Suppressor macrophage (primary cell): ENCODE measurements around the gene GCDH.
A peak's percentile ranks its signal among the peaks of the same experiment; 100 is the strongest.
"Not testable (repeated sequence)": the region's sequence is repeated elsewhere in the genome, so short reads cannot be mapped to it uniquely, and the experiment has no call there.

Experiments used
- DNase-seq, 4 experiments: peaks; one replicate each; pipeline ENCODE4 v3.0.0-alpha.2; 2020 to 2022

The GCDH gene

DNA sequence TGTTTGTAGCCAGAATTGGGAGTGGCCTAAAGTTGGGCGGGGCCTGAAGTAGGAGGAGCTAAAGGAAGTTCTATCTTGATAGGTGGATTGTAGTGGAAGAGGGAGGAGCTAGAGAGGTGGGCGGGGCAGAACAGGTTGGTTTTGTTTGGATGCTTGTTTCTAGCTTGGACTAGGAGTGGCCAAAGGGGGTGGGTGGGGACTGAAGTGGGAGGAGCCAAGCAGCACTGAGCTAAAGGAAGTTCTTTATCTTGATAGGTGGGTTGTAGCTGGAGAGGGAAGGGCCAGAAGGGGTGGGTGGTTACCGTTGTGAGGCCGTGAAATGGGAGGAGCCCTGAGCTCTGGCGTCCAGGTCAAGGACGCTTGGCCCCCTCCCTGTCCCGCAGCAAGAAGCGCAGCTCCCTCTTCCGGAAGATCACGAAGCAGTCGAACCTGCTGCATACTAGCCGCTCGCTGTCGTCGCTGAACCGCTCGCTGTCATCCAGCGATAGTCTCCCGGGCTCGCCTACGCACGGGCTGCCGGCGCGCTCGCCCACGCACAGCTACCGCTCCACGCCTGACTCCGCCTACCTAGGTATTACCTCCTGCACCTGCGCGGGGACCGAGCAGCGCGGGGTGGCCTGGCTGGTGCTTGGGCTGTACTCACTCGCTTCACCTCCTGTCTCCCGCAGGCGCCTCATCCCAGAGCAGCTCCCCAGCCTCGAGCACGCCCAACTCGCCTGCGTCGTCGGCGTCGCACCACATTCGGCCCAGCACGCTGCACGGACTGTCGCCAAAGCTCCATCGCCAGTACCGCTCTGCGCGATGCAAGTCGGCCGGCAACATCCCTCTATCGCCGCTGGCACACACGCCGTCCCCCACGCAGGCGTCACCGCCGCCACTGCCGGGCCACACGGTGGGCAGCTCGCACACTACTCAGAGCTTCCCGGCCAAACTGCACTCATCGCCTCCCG, 17.7 kb upstream of the GCDH start:
- peak; percentile 35 to 58 (median 44) for DNase-seq

DNA sequence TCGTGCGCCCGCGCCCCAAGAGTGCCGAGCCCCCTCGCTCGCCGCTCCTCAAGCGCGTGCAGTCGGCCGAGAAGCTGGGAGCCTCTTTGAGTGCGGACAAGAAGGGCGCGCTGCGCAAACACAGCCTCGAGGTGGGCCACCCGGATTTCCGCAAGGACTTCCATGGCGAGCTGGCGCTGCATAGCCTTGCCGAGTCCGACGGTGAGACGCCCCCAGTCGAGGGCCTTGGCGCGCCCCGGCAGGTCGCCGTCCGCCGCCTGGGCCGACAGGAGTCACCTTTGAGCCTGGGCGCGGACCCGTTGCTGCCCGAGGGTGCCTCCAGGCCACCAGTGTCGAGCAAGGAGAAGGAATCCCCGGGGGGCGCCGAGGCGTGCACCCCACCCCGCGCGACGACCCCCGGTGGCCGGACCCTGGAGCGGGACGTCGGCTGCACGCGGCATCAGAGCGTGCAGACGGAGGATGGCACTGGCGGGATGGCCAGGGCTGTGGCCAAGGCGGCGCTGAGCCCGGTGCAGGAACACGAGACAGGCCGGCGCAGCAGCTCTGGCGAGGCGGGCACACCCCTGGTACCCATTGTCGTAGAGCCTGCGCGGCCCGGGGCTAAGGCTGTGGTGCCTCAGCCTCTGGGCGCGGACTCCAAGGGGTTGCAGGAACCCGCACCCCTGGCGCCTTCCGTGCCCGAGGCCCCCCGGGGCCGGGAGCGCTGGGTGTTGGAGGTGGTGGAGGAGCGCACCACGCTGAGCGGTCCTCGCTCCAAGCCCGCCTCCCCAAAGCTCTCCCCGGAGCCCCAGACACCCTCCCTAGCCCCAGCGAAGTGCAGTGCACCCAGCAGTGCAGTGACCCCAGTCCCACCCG, 16.8 kb upstream of the GCDH start:
- DNase-seq: no peak

DNA sequence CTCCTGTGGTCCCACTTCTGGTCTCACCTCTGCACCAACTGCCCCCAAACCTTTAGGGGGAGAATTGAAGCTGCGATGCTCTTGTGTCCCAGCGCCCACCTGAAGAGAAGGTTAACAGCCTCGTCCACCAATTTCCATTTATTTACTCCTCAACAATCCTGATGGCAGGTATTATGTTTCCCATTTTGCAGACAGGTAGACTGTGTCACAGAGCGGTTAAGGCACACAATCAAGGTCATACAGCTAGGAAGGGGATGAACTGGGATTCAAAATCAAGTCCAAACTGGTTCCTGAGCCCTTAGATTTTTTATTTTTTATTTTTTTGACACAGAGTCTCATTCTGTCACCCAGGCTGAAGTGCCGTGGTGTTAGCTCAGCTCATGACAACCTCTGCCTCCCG, 15.9 kb upstream of the GCDH start:
- DNase-seq: no peak

DNA sequence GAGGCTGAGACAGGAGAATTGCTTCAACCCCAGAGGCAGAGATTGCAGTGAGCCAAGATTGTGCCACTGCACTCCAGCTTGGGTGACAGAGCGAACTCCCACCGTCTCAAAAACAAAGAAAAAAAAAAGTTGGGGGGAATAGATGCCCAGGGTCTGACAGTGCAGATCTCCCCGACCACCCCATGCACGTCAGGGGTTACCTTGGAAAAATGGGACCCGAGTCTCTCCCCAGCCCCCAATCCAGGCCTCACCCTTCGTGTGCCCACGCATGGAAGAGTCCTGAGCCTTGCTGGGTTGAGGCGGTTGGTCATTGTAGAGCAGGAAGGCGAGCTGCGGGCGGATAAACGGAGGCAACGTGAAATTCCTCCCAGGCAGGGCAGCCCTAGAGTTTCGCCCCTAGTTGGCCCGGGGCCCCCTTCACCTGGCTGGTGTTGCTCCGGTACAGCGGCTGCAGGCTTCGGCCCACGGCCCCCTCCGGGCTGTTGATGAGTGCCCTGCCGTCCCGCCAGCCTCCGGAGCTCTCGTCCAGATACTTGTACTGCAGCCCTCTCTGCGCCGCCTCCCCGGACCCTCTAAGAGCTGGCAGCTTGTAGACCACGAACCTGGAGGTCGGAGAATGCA, 10.3 kb upstream of the GCDH start:
- peak in 3 of 4 experiments; percentile 28 to 58 (median 46) for DNase-seq

DNA sequence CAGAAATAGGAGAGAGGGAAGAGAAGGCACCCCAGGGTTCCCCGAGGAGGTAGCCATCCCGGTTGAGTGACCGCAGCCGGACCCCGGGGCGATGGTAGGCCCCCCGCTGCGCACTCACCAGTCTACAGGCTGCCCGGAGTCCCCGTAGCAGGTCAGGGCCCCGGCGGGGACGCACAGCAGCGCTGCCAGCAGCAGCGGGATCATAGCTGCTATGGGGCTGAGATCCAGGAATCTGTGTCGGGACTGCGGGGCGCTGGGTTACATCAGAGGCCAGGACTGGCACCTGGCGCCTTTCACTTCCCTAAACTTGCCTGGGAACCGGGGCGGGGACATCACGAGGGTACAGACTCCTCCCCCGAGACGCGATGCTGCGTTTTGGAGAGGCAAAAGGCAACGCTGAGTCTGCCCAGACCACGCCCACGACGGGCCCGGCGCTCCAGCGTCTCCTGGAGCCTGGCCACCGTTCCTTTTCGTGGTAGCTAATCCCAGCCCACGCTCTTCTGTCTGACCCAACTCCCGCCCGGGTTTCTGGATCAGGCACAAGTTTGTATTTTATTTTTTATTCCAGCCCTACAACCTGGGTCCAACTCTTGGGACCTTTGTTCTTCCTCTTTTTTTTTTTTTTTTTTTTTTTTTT, 9.7 kb upstream of the GCDH start, which contains the start of gene DNASE2:
DNASE2 (minus strand) TSS at position 278 of the 637 bp plus-strand sequence; CDS start at position 204, 74 bp downstream.
- peak; percentile 97 to 99 (median 98) for DNase-seq

DNA sequence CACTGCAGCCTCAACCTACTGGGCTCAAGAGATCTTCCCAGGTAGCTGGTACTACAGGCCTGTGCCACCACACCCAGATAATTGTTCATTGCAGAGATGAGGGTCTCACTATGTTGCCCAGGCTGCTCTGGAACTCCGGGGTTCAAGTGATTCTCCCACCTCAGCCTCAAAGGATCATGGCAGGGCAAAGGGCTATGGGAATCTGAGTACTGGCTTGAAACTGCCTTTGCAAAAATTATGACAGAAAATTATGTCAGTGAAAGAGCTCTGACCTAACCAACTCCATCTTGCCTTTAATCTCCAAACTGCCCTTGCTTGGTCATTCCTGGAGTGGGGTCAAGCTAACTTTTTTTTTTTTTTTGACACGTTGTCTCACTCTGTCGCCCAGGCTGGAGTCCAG, 8.4 kb upstream of the GCDH start:
- DNase-seq: no peak

DNA sequence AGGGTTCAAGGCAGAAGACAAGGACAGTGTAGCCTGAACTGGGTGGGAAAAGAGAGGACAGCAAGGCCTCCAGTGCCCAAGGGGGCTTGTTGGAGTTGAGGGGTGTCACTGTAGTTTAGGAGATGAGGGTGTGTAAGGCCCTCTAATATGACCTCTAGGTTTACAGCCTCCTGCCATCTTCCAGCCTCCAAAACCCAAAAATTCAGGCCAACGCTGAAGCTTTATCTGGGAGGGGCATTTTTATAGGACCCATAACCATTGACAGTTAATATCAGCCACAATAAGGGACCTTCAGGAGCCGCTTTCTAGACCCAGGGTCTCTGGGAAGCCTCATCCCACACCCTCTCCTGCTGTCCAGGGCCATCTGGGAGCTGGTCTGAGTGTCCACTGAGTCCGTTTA, 6.8 kb upstream of the GCDH start:
- no peak for DNase-seq

DNA sequence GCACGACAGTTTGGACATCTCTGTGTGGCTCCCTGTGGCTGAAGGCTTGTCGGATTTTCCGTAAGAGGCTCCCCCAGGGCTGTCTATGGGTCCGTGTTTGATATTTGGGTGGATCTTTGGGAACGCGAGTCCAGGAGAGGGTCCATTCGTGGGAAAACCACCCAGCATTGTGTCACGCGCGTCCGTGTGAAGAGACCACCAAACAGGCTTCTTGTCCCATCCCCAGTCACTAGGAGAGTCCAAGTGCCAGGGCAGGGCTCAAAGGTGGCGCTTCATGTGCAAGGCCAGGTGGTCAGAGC, 6.4 kb upstream of the GCDH start:
- DNase-seq: no peak

DNA sequence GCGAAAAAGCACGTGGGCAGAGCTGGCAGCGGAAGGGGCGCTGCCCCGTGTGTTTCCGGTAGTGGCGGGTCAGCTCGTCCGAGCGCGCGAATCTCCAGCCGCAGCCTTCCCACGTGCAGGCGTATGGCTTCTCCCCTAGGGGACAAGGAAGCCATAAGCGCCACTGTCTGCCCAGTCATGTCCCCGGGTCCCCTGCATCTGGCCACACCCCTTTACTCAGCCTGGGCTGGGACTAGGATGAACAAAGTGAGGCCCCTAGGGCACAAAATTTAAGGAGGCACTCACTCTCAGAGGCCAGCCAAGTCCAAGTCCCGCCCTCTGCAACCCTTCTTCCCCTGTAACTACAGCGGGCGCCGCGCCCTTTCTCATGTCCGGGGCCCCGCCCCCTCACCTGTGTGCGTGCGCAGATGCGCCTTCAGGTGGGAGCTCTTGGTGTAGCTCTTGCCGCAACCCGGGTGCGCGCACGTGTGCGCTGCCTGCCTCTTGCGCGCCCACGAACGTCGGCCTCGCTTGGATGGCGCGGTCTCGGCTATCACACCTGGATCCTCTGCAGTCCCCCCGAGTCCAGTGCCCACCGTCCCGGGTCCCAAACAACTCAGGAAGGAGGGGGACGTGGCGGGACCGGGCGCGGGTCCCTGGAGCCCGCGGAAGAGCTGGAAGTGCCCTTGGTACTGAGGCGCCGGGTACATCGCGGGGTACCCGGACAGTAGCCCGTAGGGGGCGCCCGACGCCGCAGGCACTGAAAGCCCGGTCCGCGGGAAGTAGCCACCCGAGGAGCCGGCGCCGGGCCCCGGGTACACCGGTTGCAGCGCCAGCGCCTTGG, 5.8 kb upstream of the GCDH start:
- peak; percentile 79 to 95 (median 88) for DNase-seq

DNA sequence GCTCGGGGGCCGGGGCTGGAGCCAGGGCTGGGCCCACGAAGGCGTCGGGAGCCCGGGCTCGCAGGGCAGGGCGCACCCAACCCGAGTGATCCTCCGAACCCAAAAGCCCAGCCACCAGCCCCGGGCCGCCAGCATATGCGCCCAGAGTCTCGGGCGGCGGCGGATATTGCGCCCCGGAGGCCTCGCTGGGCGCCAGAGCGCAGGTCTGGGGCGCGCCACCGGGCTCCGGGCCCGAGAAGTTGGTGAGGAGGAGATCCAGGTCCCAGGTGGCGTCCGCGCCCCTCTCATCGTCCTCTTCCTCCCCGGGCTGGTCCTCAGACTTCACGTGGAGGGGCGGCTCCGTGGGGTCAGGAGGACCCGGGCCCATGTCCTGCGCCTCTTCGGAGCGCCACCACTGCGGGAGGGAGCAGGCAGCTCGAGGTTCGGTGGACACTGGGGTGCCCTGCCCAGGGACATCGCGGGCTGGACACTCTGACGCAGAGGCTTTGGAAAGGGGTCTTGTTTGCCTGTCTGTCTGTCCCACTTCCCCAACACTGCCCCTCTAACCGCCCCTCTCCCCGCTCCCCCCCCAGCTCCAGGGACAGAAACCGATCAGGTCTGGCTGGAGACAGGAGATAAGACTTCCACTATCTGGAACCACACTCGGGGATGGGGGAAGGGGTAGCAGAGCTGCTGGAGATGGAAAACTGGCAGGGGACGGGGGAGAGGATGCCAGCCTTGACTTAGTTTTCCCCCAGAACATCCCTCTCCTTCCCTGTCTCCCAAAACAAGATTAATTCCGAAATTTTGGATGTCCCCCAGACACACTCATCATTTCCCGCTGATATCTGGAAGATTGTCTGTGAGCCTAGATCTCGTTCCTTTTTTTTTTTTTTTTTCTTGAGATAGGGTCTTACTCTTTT, 5.0 kb upstream of the GCDH start:
- no peak for DNase-seq

DNA sequence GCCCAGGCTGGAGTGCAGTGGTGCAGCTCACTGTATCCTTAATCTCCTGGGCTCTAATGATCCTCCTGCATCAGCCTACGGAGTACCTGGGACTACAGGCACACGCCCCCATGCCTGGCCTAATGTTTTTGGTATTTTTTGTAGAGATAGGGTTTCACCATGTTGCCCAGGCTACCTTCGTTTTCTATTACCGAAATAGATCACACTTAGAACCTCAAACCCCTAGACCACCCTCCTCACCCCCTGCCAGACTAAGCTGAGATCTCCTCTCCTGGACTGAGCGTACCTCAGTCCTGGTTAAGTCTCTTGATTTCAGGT, 4.3 kb upstream of the GCDH start:
- no peak for DNase-seq

DNA sequence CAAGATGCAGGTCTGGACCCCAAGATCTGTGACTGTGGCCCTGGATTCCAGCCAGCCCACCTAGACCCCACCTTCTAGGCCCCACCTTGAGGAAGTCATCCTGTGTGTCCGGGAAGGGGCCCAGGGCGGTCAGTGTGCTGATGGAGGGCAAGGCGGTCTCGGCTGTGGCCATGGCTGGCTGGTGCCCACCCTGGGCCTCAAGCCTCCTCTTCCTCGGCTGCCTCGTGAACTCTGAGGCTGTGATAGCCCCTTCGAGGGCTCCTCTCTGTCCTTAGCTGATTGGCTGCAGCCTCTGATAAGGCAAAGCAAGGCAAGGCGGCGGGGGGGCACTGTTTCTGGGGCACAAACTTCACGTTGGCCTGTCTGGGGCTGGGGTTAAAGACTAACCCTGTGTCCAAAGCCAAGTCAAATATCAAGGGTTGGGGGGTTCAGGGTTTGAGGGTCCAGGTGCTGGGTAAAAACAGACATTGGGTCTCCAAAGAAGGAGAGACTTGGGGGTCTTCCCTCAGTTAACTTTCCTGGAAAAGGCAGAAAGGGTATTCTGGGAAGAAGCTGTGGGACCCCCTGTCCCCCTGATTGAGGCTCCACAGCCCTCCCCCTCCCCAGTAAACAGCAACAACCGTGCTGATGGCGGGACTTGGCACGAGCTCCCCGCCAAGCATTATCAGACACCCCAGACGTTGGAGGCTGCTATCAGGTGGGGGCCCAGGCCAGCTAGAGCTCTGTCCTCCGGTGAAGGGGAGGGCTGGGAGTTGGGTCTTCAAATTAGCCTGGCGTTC, 3.8 kb upstream of the GCDH start, which contains the start of gene KLF1:
KLF1 (minus strand) TSS at position 233 of the 779 bp plus-strand sequence; CDS start at position 172, 61 bp downstream.
- no peak for DNase-seq

DNA sequence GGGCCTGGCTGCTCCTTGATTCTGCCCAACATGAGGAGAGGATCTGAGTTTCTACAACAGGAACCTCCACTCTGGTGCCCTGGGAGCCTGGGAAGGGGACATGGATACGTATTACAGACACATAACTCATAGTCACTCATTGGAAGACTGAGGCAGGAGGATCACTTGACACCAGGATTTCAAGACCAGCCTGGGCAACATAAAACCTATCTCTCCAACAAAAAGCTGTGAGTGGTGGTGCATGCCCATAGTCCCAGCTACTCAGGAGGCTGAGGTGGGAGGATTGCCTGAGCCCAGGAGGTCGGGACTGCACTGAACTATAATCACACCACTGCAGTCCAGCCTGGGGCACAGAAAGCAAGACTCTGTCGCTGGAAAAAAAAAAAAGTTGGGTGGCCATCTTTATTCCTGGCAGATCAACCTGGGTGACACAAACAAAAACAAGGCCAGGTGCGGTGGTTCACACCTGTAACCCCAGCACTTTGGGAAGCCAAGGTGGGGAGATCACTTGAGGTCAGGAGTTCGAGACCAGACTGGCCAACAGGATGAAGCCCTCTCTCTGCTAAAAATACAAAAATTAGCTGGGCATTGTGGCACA, 2.9 kb upstream of the GCDH start:
- no peak for DNase-seq

DNA sequence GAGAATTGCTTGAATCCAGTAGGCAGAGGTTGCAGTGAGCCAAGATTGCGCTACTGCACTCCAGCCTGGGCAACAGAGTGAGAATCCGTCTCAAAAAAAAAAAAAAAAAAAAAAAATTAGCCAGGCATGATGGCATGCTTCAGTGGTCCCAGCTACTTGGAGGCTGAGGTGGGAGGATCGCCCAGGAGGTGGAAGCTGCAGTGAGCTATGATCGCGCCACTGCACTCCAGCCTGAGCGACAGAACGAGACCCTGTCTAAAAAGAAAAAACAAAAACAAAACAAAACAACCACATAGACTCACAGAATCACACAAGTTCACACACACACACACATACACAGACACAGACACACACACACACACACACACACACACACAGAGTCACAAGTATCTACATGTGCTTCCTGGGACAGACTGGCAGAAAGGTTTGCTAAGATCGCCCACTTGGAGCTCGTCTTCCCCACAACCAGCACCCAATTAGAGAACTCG, 617 bp upstream of the GCDH start:
- DNase-seq: not testable (repeated sequence)

DNA sequence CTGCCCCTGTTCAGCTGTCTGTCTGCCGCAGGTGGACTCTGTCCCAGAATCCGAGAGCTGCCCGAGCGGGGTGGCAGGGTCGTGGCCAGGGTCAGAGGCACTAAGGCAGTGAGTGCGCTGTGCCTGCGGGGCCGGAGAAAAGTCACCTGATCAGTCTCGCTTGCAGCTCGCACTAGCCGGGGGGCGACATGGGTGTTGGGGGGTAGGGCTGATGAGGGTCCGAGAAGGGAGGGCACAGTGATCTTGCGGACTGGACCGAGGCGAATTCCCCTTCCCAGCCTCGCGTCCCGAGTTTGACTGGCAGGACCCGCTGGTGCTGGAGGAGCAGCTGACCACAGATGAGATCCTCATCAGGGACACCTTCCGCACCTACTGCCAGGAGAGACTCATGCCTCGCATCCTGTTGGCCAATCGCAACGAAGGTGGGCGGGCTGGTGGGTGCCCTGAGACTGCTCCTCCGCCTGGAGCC, 627 bp downstream of the GCDH start:
- no peak for DNase-seq

DNA sequence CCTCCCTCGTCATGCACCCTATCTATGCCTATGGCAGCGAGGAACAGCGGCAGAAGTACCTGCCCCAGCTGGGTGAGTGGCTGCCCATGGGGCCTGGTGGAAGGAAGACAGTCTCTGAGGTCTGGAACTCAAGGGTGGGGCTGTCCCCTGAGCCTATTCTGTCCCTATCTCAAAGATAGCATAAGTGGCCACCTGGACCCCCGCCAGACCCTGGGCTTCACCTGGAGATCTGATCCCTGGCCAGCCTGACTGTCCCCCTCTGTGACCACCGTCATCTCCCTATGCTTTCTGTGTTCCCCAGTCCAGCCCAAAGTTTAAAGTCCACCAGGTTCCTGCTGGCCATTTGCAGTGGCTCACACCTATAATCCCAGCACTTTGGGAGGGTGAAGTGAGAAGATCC, 2.6 kb downstream of the GCDH start:
- no peak for DNase-seq

DNA sequence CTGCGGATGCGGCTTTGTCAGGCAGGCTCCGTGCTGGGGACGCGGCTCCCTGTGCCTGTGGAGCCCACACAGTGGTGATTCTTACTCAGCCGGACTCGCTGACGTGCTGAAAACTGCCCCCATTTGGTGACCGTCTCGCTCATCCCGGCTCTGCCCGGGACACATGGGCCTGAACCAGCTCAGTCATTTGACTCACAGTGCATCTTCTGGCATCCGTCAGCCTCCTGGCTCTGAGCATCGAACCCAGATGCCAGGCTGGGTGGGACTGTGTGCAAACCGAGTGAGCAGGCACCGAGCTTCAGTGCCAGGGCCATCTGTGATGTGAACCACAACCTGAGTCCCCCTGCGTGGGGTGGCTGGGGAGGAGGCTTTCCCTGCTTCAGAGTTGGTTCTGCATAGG, 5.5 kb downstream of the GCDH start:
- no peak for DNase-seq

DNA sequence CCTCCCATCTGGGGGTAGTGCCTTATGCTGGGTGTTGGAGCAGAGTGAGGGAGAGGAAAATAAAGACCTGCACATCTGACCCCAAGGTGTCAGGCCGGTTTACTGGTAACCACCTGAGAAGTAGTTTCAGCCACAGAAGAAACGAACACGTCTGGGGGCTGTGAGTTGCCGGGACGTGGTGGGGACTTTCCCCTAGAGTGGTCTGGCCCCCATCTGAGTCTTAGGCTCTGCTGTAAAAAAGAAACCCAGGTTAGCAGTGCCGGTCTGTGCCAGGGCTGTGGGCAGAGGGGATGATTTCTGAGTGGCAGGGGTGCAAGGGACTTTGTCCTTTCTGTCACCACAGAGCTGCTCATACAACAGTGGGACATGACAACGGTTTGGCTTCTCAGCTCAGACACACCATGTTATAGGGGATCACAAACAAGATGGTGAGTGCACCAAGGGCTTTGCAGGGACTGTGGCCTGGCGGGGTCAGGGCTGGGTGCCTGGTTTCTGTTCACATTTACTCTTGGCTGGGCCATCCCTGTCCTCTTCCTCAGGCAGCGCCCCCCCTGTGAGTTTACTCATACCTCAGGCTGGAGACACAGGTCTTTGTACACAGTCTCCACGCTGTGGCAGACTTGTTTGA, 9.0 kb downstream of the GCDH start:
- DNase-seq: no peak

DNA sequence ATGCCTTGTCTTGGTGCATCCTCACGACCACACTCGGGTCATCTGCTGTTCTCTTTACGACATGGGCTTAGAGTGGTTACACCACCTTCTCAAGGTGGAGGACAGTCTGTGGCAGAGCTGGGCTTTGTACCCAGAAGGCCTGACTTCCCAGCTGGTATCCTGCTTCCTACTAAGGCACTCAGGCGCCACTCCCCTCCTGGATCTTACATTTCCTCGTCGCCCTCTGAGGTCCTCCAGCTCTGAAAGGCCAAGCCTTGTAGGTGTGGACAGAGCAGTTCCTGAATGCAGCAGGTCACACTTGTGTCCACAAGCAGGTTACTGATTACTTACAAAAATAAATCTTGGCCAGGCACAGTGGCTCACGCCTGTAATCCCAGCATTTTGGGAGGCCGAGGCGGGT, 16.2 kb downstream of the GCDH start:
- no peak for DNase-seq
